Muscle of leg (tissue), 11 donors: ENCODE data around the gene ETNK1. TPM values are rescaled to one million over a fixed set of nuclear protein-coding genes. Genes with fewer than 3 reads are reported as not detected.

ENCODE experiments used
- DNase-seq: peaks from one replicate; pipeline ENCODE4 v3.0.0; 2013
- H3K27ac ChIP-seq: one replicate; pipeline ENCODE4 v1.5.1; 2013; ENCODE audit warnings: mild to moderate bottlenecking, low read length, control low read depth
- H3K27me3 ChIP-seq: one replicate; pipeline ENCODE4 v1.6.1; 2013; ENCODE audit warnings: low read length; ENCODE audit not compliant: control insufficient read depth, insufficient read depth
- H3K36me3 ChIP-seq: one replicate; pipeline ENCODE4 v1.6.1; 2013; ENCODE audit warnings: low read length; ENCODE audit not compliant: control insufficient read depth, insufficient read depth
- H3K4me1 ChIP-seq: one replicate; pipeline ENCODE4 v1.6.1; 2013; ENCODE audit warnings: low read length; ENCODE audit not compliant: control insufficient read depth, insufficient read depth
- H3K4me3 ChIP-seq: one replicate; pipeline ENCODE4 v1.5.1; 2013; ENCODE audit warnings: low read length, control low read depth
- H3K9me3 ChIP-seq: replicated peaks from 2 replicates; pipeline ENCODE4 v1.6.1; 2013; ENCODE audit warnings: low read depth, low read length; ENCODE audit not compliant: control insufficient read depth
- WGBS: methylation state at CpG from one replicate; pipeline ENCODE4 v1.1.5; 2013; ENCODE audit warnings: missing lambda C conversion rate; ENCODE audit not compliant: insufficient coverage; 5-methylcytosine and 5-hydroxymethylcytosine counted together
- polyA plus RNA-seq, 8 donors: library from polyadenylated mRNA; unstranded; fragments of 120-200 nt; gene quantifications; one replicate each; pipeline versions ENCODE4 v1.2.1 to v1.2.3, GENCODE V29; 2013; ENCODE audit warnings: inconsistent platforms in 1 of 8, low replicate concordance in 1 of 8; ENCODE audit not compliant: insufficient read length in 8 of 8, insufficient read depth in 1 of 8
- total RNA-seq: library from RNA; stranded (reverse); fragments of 120-200 nt; gene quantifications from one replicate; pipeline ENCODE4 v1.2.4, GENCODE V29; 2013

ETNK1 gene
- total and polyA plus RNA-seq, 9 donors: 15.8 to 29.8 (median 19.4) TPM

DNA sequence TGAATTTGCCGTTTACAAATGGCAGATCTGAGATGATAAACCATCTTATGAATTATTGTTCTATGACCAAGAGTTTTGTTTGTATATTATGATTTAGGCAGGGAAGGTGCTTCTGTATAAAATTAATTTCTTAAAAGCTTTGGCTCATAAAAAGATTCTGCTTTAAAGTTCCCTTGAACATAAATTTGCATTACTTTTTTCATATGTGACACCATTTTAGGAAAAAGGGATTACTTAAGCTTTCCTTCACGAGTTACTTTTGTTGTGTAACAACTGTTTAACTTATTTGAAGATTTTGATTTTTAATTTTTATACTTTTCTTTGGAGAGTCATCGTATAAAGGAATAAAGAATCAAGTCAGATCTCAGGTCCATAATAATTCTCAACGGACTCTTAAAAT lies 3.3 kb downstream of the ETNK1 start:
- Histone ChIP-seq H3K27ac (no peak overlapping the region), H3K4me1 (peaks cover 5% of the 10 kb centered on the region), H3K36me3 (no peaks in the 10 kb centered on the region), H3K4me3 (no peak overlapping the region), H3K9me3 (no peaks in the 10 kb centered on the region), H3K27me3 (no peaks in the 10 kb centered on the region)
- DNase-seq: no peak
- no CpG with 5 or more reads among the region's 4 CpGs for WGBS

DNA sequence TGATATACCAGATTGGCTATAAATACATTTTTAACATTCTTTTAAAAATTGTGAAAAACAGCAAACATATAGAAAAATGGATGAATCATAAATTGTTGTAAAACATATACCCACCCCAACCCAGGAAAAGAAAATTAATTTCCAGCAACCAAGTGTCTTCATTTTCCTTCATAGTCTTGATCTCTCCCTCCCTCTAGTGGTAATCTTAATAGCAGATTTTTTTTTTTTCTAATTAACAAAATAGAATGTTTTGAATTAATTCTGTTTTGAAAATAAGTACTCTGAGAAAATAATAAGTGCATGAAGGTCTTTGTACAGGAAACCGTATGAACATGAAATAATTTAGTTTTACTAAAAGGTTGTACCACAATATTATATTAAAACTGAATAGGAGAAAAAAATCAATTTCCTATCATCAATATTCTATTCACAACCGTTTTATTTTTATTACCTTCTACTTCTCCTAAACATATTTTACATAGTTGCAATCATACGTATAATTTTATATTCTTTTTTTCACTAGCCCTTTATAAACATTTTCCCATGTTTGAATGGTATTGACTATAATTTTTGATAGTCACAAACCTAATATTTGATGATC lies 7.0 kb downstream of the ETNK1 start:
- WGBS: no CpG with 5 or more reads among the region's 3 CpGs
- H3K27ac ChIP-seq: no peak overlapping the region
- peaks cover 4% of the 10 kb centered on the region for H3K36me3 ChIP-seq
- H3K9me3 ChIP-seq: no peaks in the 10 kb centered on the region
- H3K4me1 ChIP-seq: no peaks in the 10 kb centered on the region
- H3K4me3 ChIP-seq: no peak overlapping the region
- no peaks in the 10 kb centered on the region for H3K27me3 ChIP-seq
- peak; percentile 16 for DNase-seq

DNA sequence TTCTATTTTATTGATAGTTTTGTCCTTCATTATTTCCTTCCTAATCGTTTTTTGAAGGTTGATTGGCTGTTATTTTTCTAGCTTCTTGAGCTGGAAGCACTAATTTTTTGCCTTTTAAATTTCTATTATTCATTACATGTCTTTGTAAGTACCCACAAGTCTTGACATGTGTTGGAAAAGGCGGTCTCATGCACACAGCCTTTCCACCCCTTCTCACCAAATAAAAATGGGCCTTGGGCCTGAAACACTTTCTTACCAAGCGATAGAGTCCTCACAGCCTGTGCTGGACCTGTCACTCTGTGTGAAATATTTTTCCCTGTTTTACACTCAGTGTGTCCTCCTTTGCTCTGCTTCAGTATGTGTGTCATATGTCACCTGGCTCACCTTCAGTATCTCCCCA lies 9.9 kb downstream of the ETNK1 start:
- no peak for DNase-seq
- no peaks in the 10 kb centered on the region for H3K27me3 ChIP-seq
- no peaks in the 10 kb centered on the region for H3K4me1 ChIP-seq
- H3K9me3 ChIP-seq: no peaks in the 10 kb centered on the region
- no peak overlapping the region for H3K27ac ChIP-seq
- peaks cover 4% of the 10 kb centered on the region for H3K36me3 ChIP-seq
- H3K4me3 ChIP-seq: no peak overlapping the region
- WGBS: no CpG with 5 or more reads among the region's 3 CpGs

DNA sequence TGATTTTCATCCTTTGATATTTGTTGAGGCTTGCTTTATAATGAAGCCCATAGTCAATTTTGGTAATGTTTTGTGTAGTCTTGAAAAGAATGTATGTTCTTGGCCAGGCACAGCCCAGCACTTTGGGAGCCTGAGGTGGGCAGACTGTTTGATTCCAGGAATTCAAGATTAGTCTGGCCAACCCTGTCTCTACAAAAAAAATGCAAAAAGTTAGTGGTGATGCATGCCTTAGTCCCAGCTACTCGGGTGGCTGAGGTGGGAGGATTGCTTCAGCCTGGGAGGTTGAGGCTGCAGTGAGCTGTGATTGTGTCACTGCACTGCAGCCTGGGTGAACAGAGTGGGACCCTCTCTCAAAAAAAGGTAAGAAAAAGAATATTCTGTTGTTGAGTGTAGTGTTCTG lies 10.8 kb downstream of the ETNK1 start:
- H3K27me3 ChIP-seq: no peaks in the 10 kb centered on the region
- WGBS: 67% methylated on average over 1 of the region's 1 CpG
- no peak for DNase-seq
- peaks cover 4% of the 10 kb centered on the region for H3K36me3 ChIP-seq
- no peak overlapping the region for H3K27ac ChIP-seq
- no peak overlapping the region for H3K4me3 ChIP-seq
- no peaks in the 10 kb centered on the region for H3K9me3 ChIP-seq
- H3K4me1 ChIP-seq: no peaks in the 10 kb centered on the region

DNA sequence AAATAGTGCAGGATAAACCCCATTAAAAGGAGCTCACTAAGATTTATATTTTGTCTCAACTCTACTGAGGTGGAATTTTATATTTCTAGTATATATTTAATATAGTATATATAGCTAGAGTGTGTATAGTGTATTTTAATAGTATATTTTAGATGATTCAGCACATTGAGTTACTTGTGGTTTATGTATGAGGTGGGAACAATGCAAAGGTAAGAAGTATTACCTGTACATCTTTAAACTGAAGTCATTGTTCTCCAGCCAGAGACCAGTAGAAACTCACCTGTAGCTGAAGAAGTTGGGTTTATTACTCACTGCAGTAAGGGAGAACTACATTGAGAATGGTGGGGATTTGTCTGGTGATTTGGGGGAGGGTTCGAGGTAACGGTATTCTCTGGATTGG lies 15.9 kb downstream of the ETNK1 start:
- H3K4me1 ChIP-seq: no peaks in the 10 kb centered on the region
- no peak overlapping the region for H3K4me3 ChIP-seq
- no peaks in the 10 kb centered on the region for H3K27me3 ChIP-seq
- no peak overlapping the region for H3K27ac ChIP-seq
- peaks cover 2% of the 10 kb centered on the region for H3K36me3 ChIP-seq
- H3K9me3 ChIP-seq: no peaks in the 10 kb centered on the region
- 100% methylated on average over 2 of the region's 2 CpGs for WGBS
- DNase-seq: no peak

DNA sequence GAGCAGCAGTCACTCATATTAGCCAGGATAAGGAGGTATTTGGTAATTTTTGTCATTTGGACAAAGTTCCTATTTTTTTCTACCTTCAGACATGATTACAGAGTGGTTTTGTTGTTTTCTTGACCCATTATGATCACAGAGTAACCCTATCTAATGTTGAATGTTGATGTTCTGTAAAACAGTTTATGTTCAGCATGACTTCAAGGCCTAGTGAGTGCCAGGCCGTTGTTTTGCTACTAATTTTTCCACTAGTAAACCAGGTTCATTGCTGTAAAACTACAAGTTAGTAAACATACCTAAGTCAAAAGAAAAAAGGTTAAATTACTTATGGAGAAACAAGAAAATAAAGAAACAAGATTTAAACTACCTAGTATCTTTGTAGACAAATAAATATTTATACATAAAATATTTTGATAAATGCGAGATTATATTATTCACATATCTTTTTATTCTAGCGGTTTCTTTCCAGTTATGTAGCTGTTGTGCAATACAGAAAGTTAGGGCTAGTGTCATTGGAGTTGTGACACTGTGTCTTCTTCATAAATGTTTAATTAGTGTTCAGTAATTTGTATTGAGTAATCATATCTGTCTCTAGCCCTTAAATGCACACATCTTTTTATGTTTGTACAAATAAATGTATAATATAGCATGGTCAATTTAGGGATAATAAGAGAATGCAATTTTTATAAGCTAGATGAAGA lies 16.5 kb downstream of the ETNK1 start:
- Histone ChIP-seq H3K4me3 (no peak overlapping the region), H3K9me3 (no peaks in the 10 kb centered on the region), H3K27me3 (no peaks in the 10 kb centered on the region), H3K4me1 (no peaks in the 10 kb centered on the region), H3K36me3 (peaks cover 2% of the 10 kb centered on the region), H3K27ac (no peak overlapping the region)
- WGBS: no CpG with 5 or more reads among the region's 3 CpGs
- DNase-seq: no peak

DNA sequence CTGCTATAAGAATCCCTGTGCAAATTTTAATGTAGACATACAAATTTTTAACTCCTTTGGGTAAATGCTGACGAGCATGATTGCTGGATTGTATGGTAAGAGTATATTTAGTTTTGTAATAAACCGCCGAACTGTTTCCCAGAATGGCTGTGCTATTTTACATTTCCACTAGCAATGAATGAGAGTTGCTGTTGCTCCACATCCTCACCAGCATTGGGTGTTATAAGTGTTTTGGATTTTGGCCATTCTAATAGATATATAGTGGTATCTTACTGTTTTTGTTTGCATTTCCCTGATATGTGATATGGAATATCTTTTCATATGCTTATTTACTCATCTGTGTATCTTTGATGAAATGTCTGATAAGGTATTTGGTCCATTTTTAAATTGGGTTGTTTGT lies 23.7 kb downstream of the ETNK1 start:
- H3K27ac ChIP-seq: no peak overlapping the region
- no peak overlapping the region for H3K4me3 ChIP-seq
- H3K36me3 ChIP-seq: peaks cover 6% of the 10 kb centered on the region
- no peaks in the 10 kb centered on the region for H3K4me1 ChIP-seq
- WGBS: no CpG with 5 or more reads among the region's 3 CpGs
- no peaks in the 10 kb centered on the region for H3K27me3 ChIP-seq
- no peak for DNase-seq
- no peaks in the 10 kb centered on the region for H3K9me3 ChIP-seq

DNA sequence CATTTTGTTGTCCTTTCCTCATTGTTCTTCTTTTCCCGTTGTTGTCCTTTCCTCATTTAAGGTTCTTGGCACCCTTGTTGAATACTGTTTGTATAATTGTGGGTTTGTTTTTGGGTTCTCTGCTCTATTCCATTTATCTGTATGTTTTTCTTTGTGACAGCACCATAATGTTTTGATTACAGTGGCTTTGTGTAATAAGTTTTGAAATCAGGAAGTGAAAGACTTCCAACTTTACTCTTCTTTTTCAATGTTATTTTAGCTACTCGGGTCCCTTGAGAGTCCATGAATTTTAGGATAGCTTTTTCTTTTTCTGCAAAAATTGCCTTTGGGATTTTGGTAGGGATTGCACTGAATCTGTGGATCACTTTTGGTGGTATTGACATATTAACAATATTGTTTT lies 28.1 kb downstream of the ETNK1 start:
- no peak overlapping the region for H3K4me3 ChIP-seq
- no CpG with 5 or more reads among the region's 2 CpGs for WGBS
- H3K36me3 ChIP-seq: peaks cover 5% of the 10 kb centered on the region
- no peaks in the 10 kb centered on the region for H3K4me1 ChIP-seq
- no peaks in the 10 kb centered on the region for H3K27me3 ChIP-seq
- H3K27ac ChIP-seq: no peak overlapping the region
- DNase-seq: peak; percentile 12
- no peaks in the 10 kb centered on the region for H3K9me3 ChIP-seq

DNA sequence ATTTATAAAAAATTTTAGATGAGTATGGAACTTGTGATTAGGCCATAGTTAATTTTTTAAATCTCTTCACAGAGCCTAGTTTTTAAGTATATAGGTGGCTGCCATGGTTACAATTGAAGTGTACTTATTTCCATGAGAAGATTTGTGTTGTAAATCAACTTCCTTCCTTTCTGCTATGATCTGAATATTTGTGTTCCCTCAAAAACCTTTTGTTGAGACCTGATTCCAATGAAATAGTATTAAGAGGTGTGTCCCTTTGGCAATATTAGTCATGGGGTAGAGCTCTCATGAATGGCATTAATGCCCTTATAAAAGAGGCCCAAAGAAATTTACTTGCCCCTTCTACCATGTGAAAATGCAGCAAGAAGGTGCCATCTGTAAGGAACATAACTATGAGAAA lies 28.8 kb downstream of the ETNK1 start:
- H3K27me3 ChIP-seq: no peaks in the 10 kb centered on the region
- no peak for DNase-seq
- no peak overlapping the region for H3K27ac ChIP-seq

DNA sequence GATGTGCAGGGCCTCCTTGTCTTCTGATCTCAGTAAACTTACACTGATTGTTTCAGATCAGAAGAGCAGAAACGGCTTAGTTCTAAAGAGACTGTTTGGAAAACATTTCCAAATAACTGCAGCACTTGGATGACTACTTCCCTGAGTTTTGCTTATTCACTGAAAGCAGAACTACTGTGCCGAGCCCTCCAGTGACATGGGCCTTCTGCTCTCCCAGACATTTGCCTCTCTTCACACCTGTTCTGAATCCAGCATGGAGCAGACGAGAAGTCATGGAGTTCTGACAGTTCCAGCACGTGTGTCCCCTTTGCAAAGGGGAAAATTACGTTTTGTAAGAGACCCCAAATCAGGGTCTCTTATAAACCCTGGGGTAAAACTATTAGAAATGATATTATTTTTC lies 31.4 kb downstream of the ETNK1 start:
- Histone ChIP-seq H3K27ac (no peak overlapping the region), H3K4me3 (no peak overlapping the region), H3K4me1 (no peaks in the 10 kb centered on the region), H3K36me3 (peaks cover 2% of the 10 kb centered on the region), H3K27me3 (no peaks in the 10 kb centered on the region), H3K9me3 (no peaks in the 10 kb centered on the region)
- DNase-seq: peak; percentile 44
- 58% methylated on average over 2 of the region's 5 CpGs for WGBS

More for the DNA sequence above, 28.8 kb downstream of the ETNK1 start:
- Histone ChIP-seq H3K4me3 (no peak overlapping the region), H3K4me1 (no peaks in the 10 kb centered on the region), H3K36me3 (peaks cover 5% of the 10 kb centered on the region), H3K9me3 (no peaks in the 10 kb centered on the region)
